Fibroblast of the aortic adventitia (primary cell): ENCODE results near the gene DGKG. TPM values are rescaled to one million over a fixed set of nuclear protein-coding genes. Genes with fewer than 3 reads are reported as not detected.

ENCODE experiments used
- DNase-seq: peaks from one replicate; pipeline ENCODE4 v3.0.0-alpha.2; 2010; ENCODE audit warnings: low read depth
- H3K4me3 ChIP-seq: 2 replicates; pipeline ENCODE4 v1.5.1; 2011; ENCODE audit warnings: low read depth, mild to moderate bottlenecking, control low read depth, low read length, moderate library complexity
- CTCF ChIP-seq: IDR thresholded peaks from 2 replicates; pipeline ENCODE4 v1.5.1; 2011; ENCODE audit warnings: mild to moderate bottlenecking, low read length, control low read depth, inconsistent platforms; ENCODE audit not compliant: insufficient read depth
- total RNA-seq: library from RNA; depleted of rRNA; stranded (reverse); fragments of >200 nt; gene quantifications from 2 replicates; pipeline ENCODE4 v1.2.3, GENCODE V29; 2012; ENCODE audit warnings: low replicate concordance

DGKG gene
- total RNA-seq, 1 donor, result 0.27 TPM

DNA sequence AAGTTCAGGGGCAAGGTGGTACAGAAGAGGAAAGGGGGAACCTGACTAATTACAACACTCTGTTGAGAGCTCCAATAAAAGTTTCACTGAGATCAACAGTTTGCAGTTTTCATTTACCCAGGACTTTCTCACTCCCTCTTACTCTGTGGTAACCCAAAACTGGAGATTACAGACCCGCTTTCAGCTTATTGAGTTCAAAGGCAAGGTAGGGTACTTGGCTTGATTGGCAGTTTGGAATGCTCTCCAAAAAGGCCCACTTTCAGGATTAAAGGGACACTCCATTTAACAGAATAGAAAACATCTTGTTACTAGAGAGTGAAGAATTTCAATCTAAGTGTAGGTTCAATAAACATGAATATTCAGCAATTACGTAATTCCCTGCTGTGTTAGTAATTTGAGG, 135.6 kb downstream of the DGKG start:
- no peak for DNase-seq
- H3K4me3 ChIP-seq, result no peak overlapping the region
- no peak for TF ChIP-seq CTCF

GRCh38 chr3:186225603-186226002, 136.4 kb downstream of the DGKG start:
- no peak overlapping the region for H3K4me3 ChIP-seq
- no peak for TF ChIP-seq CTCF
- no peak for DNase-seq

- no peak for DNase-seq
- TF ChIP-seq CTCF, result no peak
- no peak overlapping the region for H3K4me3 ChIP-seq
Measured at GRCh38 chr3:186224041-186224610, 137.9 kb downstream of the DGKG start.

- TF ChIP-seq CTCF, result no peak
- H3K4me3 ChIP-seq, result no peak overlapping the region
- DNase-seq, result no peak
Measured at GRCh38 chr3:186223476-186223875, 138.6 kb downstream of the DGKG start.

GRCh38 chr3:186221760-186222378, 140.2 kb downstream of the DGKG start:
- DNase-seq, result no peak
- H3K4me3 ChIP-seq, result no peak overlapping the region
- no peak for TF ChIP-seq CTCF

GRCh38 chr3:186220911-186221645, 141.0 kb downstream of the DGKG start:
- peak; percentile 19 for TF ChIP-seq CTCF
- peak; percentile 7 for DNase-seq
- H3K4me3 ChIP-seq, result no peak overlapping the region
